ENCODE results near the gene VIPAS39.
A peak's percentile ranks its signal among the peaks of the same experiment; 100 is the strongest.

The VIPAS39 gene

DNA sequence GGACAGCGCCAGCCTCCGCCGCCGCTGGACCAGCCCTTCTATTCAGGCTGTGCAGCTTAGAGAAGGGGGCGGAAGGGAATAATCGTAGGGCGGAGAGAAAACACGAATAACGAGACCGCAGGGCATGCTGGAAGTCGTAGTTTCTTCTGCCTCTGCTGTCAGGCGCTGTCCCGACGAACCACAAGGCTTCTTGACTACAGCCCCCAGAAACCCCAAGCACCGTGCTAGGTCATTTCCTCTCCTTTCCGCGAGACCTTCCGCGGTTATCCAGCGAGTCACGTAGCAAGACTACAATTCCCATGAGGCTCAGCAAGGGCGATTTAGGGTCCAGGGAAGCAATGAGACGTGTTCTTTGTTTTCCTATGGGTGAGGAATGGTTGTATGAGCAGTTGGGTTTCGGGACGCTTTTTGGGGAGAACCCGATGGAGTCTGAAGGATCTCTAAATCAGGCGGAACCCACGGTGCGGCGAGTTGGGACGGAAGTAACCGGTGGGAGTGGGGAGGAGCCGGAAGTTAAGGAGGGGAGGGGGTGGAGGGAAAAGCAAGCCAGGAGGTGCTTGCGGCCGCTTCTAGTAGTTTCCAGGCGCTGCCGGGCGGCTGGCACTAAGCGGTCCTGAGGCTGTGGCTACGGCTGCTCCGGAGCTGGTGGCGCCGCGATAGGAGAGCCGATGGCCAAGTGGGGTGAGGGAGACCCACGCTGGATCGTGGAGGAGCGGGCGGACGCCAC, at the start of gene VIPAS39, which contains the start of gene AHSA1:
VIPAS39 (minus strand) TSS at position 80 of the 727 bp plus-strand sequence. CDS start 3,499 bp downstream, outside the sequence.
AHSA1 (plus strand) TSS at position 572 of the 727 bp plus-strand sequence; CDS start at position 669, 97 bp downstream.
- Histone ChIP-seq H3K4me3 (peak within 1 kb of the TSS; percentile 89), H3K27me3 (no peaks in the 10 kb centered on the region), H3K27ac (peak within 1 kb of the TSS; percentile 92 to 94), H3K9me3 (no peaks in the 10 kb centered on the region), H3K4me1 (peaks cover 0 to 31% (median 21%) of the 10 kb centered on the region in 4 donors), H3K36me3 (peaks cover 27 to 38% (median 37%) of the 10 kb centered on the region in 3 donors)
- intact Hi-C loops (cut with DNase I; ENCODE audit: low total_unique reads): loop anchor here (5.0 kb wide), 2 partner anchors 100 to 250 kb away; partner anchors contain the start of genes ALKBH1 and SLIRP
- DNase-seq: peak; percentile 97 to 98
- TF ChIP-seq, protein P1, sequence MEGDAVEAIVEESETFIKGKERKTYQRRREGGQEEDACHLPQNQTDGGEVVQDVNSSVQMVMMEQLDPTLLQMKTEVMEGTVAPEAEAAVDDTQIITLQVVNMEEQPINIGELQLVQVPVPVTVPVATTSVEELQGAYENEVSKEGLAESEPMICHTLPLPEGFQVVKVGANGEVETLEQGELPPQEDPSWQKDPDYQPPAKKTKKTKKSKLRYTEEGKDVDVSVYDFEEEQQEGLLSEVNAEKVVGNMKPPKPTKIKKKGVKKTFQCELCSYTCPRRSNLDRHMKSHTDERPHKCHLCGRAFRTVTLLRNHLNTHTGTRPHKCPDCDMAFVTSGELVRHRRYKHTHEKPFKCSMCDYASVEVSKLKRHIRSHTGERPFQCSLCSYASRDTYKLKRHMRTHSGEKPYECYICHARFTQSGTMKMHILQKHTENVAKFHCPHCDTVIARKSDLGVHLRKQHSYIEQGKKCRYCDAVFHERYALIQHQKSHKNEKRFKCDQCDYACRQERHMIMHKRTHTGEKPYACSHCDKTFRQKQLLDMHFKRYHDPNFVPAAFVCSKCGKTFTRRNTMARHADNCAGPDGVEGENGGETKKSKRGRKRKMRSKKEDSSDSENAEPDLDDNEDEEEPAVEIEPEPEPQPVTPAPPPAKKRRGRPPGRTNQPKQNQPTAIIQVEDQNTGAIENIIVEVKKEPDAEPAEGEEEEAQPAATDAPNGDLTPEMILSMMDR (IDR thresholded peaks at IDR 0.05): no peak

DNA sequence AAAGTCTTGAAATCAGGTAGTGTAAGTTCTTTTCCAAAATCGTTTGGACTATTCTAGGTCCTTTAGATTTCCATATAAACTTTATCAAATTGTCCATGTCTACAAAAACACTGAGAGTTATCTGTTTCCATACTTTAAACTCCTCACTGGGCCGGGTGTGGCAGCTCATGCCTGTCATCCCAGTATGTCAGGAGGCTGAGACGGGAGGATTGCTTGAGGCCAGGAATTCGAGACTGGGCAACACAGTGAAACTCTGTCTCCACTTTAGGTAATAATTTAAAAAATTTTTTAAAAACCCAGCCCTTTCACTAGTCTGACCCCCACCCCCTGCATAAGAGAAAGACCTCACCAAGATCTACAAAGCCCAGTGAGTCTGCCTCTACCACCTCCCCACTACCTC, 47.6 kb upstream of the VIPAS39 start:
- TF ChIP-seq, protein P1 (IDR thresholded peaks at IDR 0.05): no peak
- H3K9me3 ChIP-seq: no peaks in the 10 kb centered on the region
- H3K36me3 ChIP-seq: peaks cover 6 to 23% (median 11%) of the 10 kb centered on the region in 3 donors
- intact Hi-C loops (cut with DNase I; ENCODE audit: low total_unique reads): no loop called here
- no peak for DNase-seq
- peaks cover 0 to 3% of the 10 kb centered on the region in 2 donors for H3K27me3 ChIP-seq
- no peak overlapping the region for H3K27ac ChIP-seq
- H3K4me3 ChIP-seq: no peak overlapping the region
- no peaks in the 10 kb centered on the region for H3K4me1 ChIP-seq

GRCh38 chr14:77503138-77503537, 45.7 kb upstream of the VIPAS39 start:
- no peak overlapping the region for H3K4me3 ChIP-seq
- H3K4me1 ChIP-seq: peaks cover 0 to 14% (median 12%) of the 10 kb centered on the region in 4 donors
- peaks cover 0 to 11% (median 10%) of the 10 kb centered on the region in 3 donors for H3K36me3 ChIP-seq
- no peaks in the 10 kb centered on the region for H3K9me3 ChIP-seq
- peaks cover 5 to 22% of the 10 kb centered on the region in 2 donors for H3K27me3 ChIP-seq
- intact Hi-C loops (cut with DNase I; ENCODE audit: low total_unique reads): no loop called here
- no peak for DNase-seq
- H3K27ac ChIP-seq: no peak overlapping the region
- TF ChIP-seq, protein P1 (IDR thresholded peaks at IDR 0.05): no peak

DNA sequence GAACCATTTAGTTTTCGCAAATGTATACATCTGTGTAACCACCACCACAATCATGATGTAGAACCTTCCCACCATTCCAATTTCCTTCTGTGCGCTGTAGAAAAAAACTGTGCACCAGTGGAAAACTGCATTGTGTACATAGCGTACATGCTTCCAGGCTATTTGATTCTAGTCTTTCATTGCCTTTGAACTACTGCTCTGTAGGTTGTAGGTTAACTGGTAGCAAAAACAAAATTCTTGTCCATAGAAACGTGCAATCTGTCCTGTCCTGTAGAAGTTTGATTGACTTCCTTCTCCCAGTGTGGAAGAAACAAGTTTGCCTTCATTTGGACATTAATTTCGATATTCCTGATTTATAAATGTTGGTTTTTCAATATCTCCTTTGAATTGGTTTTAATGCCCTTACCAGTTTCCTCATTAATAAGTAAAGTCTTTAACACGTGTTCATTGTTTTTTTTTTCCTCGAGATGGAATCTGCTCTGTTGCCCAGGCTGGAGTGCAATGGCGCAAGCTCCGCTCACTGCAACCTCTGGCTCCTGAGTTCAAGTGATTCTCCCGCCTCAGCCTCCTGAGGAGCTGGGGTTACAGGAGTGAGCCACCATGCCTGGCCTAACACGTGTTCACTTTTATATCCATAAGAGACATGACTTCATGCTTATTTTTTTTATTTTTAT, 44.8 kb upstream of the VIPAS39 start:
- peaks cover 0 to 18% (median 15%) of the 10 kb centered on the region in 4 donors for H3K4me1 ChIP-seq
- H3K4me3 ChIP-seq: no peak overlapping the region
- no peak for DNase-seq
- peaks cover 5 to 31% of the 10 kb centered on the region in 2 donors for H3K27me3 ChIP-seq
- intact Hi-C loops (cut with DNase I; ENCODE audit: low total_unique reads): no loop called here
- no peak overlapping the region for H3K27ac ChIP-seq
- H3K9me3 ChIP-seq: no peaks in the 10 kb centered on the region
- TF ChIP-seq, protein P1 (IDR thresholded peaks at IDR 0.05): no peak
- peaks cover 0 to 3% (median 2%) of the 10 kb centered on the region in 3 donors for H3K36me3 ChIP-seq

- no peaks in the 10 kb centered on the region for H3K9me3 ChIP-seq
- TF ChIP-seq, protein P1 (IDR thresholded peaks at IDR 0.05): no peak
- no peak for DNase-seq
- peaks cover 5 to 40% of the 10 kb centered on the region in 2 donors for H3K27me3 ChIP-seq
- H3K27ac ChIP-seq: no peak overlapping the region
- peaks cover 0 to 18% (median 15%) of the 10 kb centered on the region in 4 donors for H3K4me1 ChIP-seq
- no peaks in the 10 kb centered on the region for H3K36me3 ChIP-seq
- intact Hi-C loops (cut with DNase I; ENCODE audit: low total_unique reads): no loop called here
- peak overlapping the region; percentile 40 to 62 for H3K4me3 ChIP-seq
Observed at GRCh38 chr14:77498984-77499527, 41.7 kb upstream of the VIPAS39 start.
